ENCODE measurements around the gene PCDHB6. TPM values are rescaled to one million over a fixed set of nuclear protein-coding genes. Genes with fewer than 3 reads are reported as not detected.
"Not testable (repeated sequence)": the region's sequence is repeated elsewhere in the genome, so short reads cannot be mapped to it uniquely, and the experiment has no call there.

PCDHB6 gene
- polyA plus RNA-seq (ENCODE audit: insufficient read length in 4 of 4), result 1 to 10 TPM; 2.5 to 4.5 (median 3.4) TPM

GRCh38 chr5:141149812-141150211, at the start of gene PCDHB6:
Gene PCDHB6, plus strand, starts transcription at chr5:141150057. Its CDS starts 201 bp downstream, at chr5:141150258.
- no peak for DNase-seq (ENCODE audit: low read depth in 4 of 4, low spot score in 3 of 4)

GRCh38 chr5:141100243-141100805, 49.5 kb upstream of the PCDHB6 start, which contains the start of gene PCDHB3:
Gene PCDHB3, plus strand, starts transcription at chr5:141100473. Its CDS starts 177 bp downstream, at chr5:141100650.
- no peak for DNase-seq (ENCODE audit: low read depth in 4 of 4, low spot score in 3 of 4)

GRCh38 chr5:141101059-141101458, 48.8 kb upstream of the PCDHB6 start:
- DNase-seq (ENCODE audit: low read depth in 4 of 4, low spot score in 3 of 4), result no peak

DNA sequence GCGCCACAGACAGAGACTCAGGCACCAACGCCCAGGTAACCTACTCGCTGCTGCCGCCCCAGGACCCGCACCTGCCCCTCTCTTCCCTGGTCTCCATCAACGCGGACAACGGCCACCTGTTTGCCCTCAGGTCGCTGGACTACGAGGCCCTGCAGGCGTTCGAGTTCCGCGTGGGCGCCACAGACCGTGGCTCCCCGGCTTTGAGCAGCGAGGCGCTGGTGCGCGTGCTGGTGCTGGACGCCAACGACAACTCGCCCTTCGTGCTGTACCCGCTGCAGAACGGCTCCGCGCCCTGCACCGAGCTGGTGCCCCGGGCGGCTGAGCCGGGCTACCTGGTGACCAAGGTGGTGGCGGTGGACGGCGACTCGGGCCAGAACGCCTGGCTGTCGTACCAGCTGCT, 47.8 kb upstream of the PCDHB6 start:
- not testable (repeated sequence) for DNase-seq (ENCODE audit: low read depth in 4 of 4, low spot score in 3 of 4)

DNA sequence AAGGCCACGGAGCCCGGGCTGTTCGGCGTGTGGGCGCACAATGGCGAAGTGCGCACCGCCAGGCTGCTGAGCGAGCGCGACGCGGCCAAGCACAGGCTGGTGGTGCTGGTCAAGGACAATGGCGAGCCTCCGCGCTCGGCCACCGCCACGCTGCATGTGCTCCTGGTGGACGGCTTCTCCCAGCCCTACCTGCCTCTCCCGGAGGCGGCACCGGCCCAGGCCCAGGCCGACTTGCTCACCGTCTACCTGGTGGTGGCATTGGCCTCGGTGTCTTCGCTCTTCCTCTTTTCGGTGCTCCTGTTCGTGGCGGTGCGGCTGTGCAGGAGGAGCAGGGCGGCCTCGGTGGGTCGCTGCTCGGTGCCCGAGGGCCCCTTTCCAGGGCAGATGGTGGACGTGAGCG, 47.4 kb upstream of the PCDHB6 start:
- not testable (repeated sequence) for DNase-seq (ENCODE audit: low read depth in 4 of 4, low spot score in 3 of 4)

DNA sequence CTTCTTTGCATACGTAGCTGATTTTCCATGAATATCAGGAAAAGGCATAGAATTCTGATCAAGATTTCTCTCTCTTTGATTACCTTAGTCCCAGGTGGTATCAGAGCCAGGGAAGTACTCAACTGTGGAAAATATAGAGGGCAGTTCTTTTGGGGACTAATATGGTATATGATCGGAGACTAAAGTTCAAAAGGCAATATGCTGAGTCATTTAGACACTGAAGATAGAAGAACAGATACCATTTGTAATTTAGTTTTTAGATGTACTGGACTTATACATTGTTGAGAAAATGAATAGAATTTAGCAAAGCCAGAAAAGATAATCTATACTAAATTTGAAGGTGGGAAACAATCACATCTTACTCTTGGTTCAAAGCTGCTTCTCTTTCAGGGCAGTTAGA, 44.5 kb upstream of the PCDHB6 start:
- no peak for DNase-seq (ENCODE audit: low read depth in 4 of 4, low spot score in 3 of 4)

DNA sequence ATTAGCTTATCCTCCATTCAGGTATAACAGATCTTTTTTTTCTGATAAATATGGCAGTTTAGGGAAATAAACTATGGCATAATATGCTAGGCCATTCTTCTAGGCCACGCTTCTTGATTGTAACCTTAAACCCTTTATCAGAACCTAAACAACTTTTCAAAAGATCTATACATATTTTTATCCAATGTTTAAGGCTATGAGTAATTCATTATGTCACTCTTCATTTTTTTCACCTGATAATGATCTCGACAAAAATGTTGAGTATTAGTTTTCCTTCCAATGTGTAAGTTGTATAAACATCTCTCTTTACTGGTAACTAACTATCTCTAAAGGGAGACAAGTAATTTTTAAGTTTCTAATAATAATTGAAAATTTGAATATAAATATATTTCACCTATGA, 30.6 kb upstream of the PCDHB6 start:
- DNase-seq (ENCODE audit: low read depth in 4 of 4, low spot score in 3 of 4), result no peak

- DNase-seq (ENCODE audit: low read depth in 4 of 4, low spot score in 3 of 4), result no peak
These were observed 28.3 kb upstream of the PCDHB6 start, which contains the start of gene PCDHB4 for GRCh38 chr5:141121563-141121962. Gene PCDHB4, plus strand, starts transcription at chr5:141121818. Its CDS starts 181 bp downstream, at chr5:141121999.

DNA sequence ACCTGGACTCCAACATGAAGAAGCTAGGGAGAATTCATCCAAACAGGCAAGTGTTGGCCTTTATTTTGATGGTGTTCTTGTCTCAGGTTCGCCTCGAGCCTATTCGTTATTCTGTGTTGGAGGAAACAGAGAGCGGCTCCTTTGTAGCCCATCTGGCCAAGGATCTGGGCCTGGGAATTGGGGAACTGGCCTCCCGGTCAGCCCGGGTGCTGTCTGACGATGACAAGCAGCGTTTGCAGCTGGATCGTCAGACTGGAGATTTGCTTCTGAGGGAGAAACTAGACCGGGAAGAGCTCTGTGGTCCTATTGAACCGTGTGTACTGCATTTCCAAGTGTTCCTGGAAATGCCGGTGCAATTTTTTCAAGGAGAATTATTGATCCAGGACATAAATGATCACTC, 27.9 kb upstream of the PCDHB6 start:
- DNase-seq (ENCODE audit: low read depth in 4 of 4, low spot score in 3 of 4), result no peak

DNA sequence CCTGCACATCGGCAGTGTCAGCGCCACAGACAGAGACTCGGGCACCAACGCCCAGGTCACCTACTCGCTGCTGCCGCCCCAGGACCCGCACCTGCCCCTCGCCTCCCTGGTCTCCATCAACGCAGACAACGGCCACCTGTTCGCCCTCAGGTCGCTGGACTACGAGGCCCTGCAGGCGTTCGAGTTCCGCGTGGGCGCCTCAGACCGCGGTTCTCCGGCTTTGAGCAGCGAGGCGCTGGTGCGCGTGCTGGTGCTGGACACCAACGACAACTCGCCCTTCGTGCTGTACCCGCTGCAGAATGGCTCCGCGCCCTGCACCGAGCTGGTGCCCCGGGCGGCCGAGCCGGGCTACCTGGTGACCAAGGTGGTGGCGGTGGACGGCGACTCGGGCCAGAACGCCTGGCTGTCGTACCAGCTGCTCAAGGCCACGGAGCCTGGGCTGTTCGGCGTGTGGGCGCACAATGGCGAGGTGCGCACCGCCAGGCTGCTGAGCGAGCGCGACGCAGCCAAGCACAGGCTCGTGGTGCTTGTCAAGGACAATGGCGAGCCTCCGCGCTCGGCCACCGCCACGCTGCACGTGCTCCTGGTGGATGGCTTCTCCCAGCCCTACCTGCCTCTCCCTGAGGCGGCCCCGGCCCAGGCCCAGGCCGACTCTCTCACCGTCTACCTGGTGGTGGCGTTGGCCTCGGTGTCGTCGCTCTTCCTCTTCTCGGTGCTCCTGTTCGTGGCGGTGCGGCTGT, 26.3 kb upstream of the PCDHB6 start:
- DNase-seq (ENCODE audit: low read depth in 4 of 4, low spot score in 3 of 4), result not testable (repeated sequence)

GRCh38 chr5:141127305-141127704, 22.6 kb upstream of the PCDHB6 start:
- no peak for DNase-seq (ENCODE audit: low read depth in 4 of 4, low spot score in 3 of 4)

DNA sequence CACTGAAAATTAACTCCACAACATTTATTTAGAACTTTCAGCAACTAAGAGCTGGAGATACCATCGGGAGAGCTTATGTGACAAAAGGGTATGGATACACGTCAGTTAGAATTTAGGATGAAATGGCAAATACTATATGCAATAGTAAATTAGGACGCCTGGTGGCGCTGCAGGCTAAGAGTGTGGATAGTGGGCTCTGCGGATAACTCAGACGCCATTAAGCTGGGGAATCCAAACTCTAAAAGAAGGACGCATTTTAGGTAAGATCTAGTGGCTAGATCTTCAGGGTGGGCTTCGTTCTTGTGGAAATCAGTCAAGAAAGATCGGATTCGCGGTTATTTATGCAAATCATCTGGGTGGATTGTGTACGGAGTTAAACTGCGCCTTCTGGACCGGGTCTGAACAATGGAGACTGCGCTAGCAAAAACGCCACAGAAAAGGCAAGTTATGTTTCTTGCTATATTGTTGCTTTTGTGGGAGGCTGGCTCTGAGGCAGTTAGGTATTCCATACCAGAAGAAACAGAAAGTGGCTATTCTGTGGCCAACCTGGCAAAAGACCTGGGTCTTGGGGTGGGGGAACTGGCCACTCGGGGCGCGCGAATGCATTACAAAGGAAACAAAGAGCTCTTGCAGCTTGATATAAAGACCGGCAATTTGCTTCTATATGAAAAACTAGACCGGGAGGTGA, 14.7 kb upstream of the PCDHB6 start, which contains the start of gene PCDHB5:
Gene PCDHB5, plus strand, starts transcription at position 177 of the 688 bp plus-strand sequence. Its CDS starts 229 bp downstream, at position 406.
- no peak for DNase-seq (ENCODE audit: low read depth in 4 of 4, low spot score in 3 of 4)

DNA sequence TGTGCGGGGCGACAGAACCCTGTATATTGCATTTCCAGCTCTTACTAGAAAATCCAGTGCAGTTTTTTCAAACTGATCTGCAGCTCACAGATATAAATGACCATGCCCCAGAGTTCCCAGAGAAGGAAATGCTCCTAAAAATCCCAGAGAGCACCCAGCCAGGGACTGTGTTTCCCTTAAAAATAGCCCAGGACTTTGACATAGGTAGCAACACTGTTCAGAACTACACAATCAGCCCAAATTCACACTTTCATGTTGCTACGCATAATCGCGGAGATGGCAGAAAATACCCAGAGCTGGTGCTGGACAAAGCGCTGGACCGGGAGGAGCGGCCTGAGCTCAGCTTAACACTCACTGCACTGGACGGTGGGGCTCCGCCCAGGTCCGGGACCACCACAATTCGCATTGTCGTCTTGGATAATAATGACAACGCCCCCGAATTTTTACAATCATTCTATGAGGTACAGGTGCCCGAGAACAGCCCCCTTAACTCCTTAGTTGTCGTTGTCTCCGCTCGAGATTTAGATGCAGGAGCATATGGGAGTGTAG, 14.1 kb upstream of the PCDHB6 start:
- DNase-seq (ENCODE audit: low read depth in 4 of 4, low spot score in 3 of 4), result no peak

DNA sequence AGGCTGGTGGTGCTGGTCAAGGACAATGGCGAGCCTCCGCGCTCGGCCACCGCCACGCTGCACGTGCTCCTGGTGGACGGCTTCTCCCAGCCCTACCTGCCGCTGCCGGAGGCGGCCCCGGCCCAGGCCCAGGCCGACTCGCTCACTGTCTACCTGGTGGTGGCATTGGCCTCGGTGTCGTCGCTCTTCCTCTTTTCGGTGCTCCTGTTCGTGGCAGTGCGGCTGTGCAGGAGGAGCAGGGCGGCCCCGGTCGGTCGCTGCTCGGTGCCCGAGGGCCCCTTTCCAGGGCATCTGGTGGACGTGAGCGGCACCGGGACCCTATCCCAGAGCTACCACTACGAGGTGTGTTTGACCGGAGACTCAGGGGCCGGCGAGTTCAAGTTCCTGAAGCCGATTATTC, 12.5 kb upstream of the PCDHB6 start:
- DNase-seq (ENCODE audit: low read depth in 4 of 4, low spot score in 3 of 4), result not testable (repeated sequence)

- no peak for DNase-seq (ENCODE audit: low read depth in 4 of 4, low spot score in 3 of 4)
These were observed 551 bp downstream of the PCDHB6 start for GRCh38 chr5:141150224-141150992.

DNA sequence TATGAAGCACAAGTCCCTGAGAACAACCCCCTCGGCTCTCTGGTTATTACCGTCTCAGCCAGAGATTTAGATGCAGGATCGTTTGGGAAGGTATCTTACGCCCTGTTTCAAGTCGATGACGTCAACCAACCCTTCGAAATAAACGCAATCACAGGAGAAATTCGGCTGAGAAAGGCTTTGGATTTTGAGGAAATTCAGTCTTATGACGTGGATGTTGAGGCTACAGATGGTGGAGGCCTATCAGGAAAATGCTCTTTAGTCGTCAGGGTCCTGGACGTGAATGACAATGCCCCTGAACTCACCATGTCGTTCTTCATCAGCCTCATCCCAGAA, 1.1 kb downstream of the PCDHB6 start:
- no peak for DNase-seq (ENCODE audit: low read depth in 4 of 4, low spot score in 3 of 4)

DNA sequence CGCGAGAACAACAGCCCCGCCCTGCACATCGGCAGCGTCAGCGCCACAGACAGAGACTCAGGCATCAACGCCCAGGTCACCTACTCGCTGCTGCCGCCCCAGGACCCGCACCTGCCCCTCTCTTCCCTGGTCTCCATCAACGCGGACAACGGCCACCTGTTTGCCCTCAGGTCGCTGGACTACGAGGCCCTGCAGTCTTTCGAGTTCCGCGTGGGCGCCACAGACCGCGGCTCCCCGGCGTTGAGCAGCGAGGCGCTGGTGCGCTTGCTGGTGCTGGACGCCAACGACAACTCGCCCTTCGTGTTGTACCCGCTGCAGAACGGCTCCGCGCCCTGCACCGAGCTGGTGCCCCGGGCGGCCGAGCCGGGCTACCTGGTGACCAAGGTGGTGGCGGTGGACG, 1.8 kb downstream of the PCDHB6 start:
- not testable (repeated sequence) for DNase-seq (ENCODE audit: low read depth in 4 of 4, low spot score in 3 of 4)

GRCh38 chr5:141152096-141152495, 2.2 kb downstream of the PCDHB6 start:
- not testable (repeated sequence) for DNase-seq (ENCODE audit: low read depth in 4 of 4, low spot score in 3 of 4)

GRCh38 chr5:141155540-141156374, 5.9 kb downstream of the PCDHB6 start:
- DNase-seq (ENCODE audit: low read depth in 4 of 4, low spot score in 3 of 4), result no peak

- DNase-seq (ENCODE audit: low read depth in 4 of 4, low spot score in 3 of 4), result not testable (repeated sequence)
These were observed 7.5 kb downstream of the PCDHB6 start for GRCh38 chr5:141157356-141157755.

Measured in left renal pelvis (tissue), 4 donors.